Endodermal cell (in vitro differentiated cells): ENCODE data around the gene RBM18. TPM values are rescaled to one million over a fixed set of nuclear protein-coding genes. Genes with fewer than 3 reads are reported as not detected.
A peak's percentile ranks its signal among the peaks of the same experiment; 100 is the strongest.

Experiments used
- DNase-seq: peaks from one replicate; pipeline ENCODE4 v3.0.0-alpha.2; 2017
- H3K27ac ChIP-seq: 2 replicates; pipeline ENCODE4 v1.5.1; 2013; ENCODE audit warnings: mild to moderate bottlenecking, low read depth, low read length, moderate library complexity
- H3K27me3 ChIP-seq: 2 replicates; pipeline ENCODE4 v1.6.1; 2013; ENCODE audit warnings: mild to moderate bottlenecking, low read length, moderate library complexity; ENCODE audit not compliant: insufficient read depth, control insufficient read depth, poor library complexity, severe bottlenecking
- H3K36me3 ChIP-seq: 2 replicates; pipeline ENCODE4 v1.7.0; 2013; ENCODE audit warnings: mild to moderate bottlenecking, low read length, moderate library complexity; ENCODE audit not compliant: control insufficient read depth, insufficient read depth
- H3K4me1 ChIP-seq: one replicate; pipeline ENCODE4 v1.7.0; 2013; ENCODE audit warnings: low read length; ENCODE audit not compliant: control insufficient read depth, insufficient read depth
- H3K4me3 ChIP-seq: 2 replicates; pipeline ENCODE4 v1.5.1; 2013; ENCODE audit warnings: mild to moderate bottlenecking, low read length, moderate library complexity
- H3K9ac ChIP-seq: 2 replicates; pipeline ENCODE4 v1.6.1; 2013; ENCODE audit warnings: mild to moderate bottlenecking, low read length, moderate library complexity; ENCODE audit not compliant: poor library complexity, severe bottlenecking; ENCODE audit errors: extremely low read depth
- H3K9me3 ChIP-seq: 2 replicates; pipeline ENCODE4 v1.6.1; 2013; ENCODE audit warnings: mild to moderate bottlenecking, low read length, moderate library complexity; ENCODE audit not compliant: control insufficient read depth
- H3K27ac Mint-ChIP-seq: 2 replicates; pipeline ENCODE4 v1.8.0; 2020; ENCODE audit warnings: mixed read lengths
- H3K27me3 Mint-ChIP-seq: 2 replicates; pipeline ENCODE4 v1.8.0; 2021; ENCODE audit warnings: mild to moderate bottlenecking, mixed read lengths; ENCODE audit not compliant: insufficient read depth
- H3K36me3 Mint-ChIP-seq: 2 replicates; pipeline ENCODE4 v1.8.0; 2020; ENCODE audit warnings: low read depth, mixed read lengths
- H3K4me1 Mint-ChIP-seq: 2 replicates; pipeline ENCODE4 v1.8.0; 2020; ENCODE audit warnings: mixed read lengths
- H3K4me3 Mint-ChIP-seq: 2 replicates; pipeline ENCODE4 v1.8.0; 2020; ENCODE audit warnings: mild to moderate bottlenecking, moderate library complexity, mixed read lengths
- H3K9me3 Mint-ChIP-seq: 2 replicates; pipeline ENCODE4 v1.8.0; 2020; ENCODE audit warnings: mild to moderate bottlenecking, mixed read lengths
- WGBS, 2 experiments: methylation state at CpG; one replicate each; pipeline versions ENCODE4 v1.1.5 to v1.1.7; 2013; ENCODE audit warnings: missing lambda C conversion rate in 2 of 2, mixed read lengths in 1 of 2; ENCODE audit not compliant: insufficient coverage in 1 of 2, insufficient read length in 1 of 2; 5-methylcytosine and 5-hydroxymethylcytosine counted together
- total RNA-seq, 2 donors: library from RNA; stranded (reverse); fragmentation: NEBNext Ultra II Directional in 1 of 2; extraction: Animal tissue kit (Norgen Biotek cat#: 25700) in 1 of 2; gene quantifications; 2 replicates in 1 of 2; 3 replicates in 1 of 2; pipeline ENCODE4 v1.2.1, GENCODE V29; 2021
- TF ChIP-seq, protein P1 (sequence below): fragments of 200-600 bp; sonication (generic); conservative IDR thresholded peaks from 2 replicates; pipeline ENCODE4 v1.5.0; 2021; ENCODE audit warnings: antibody characterized with exemption, mild to moderate bottlenecking

The RBM18 gene
- total RNA-seq, 2 donors from 2014 or later, result 15.7 to 17.3 TPM

DNA sequence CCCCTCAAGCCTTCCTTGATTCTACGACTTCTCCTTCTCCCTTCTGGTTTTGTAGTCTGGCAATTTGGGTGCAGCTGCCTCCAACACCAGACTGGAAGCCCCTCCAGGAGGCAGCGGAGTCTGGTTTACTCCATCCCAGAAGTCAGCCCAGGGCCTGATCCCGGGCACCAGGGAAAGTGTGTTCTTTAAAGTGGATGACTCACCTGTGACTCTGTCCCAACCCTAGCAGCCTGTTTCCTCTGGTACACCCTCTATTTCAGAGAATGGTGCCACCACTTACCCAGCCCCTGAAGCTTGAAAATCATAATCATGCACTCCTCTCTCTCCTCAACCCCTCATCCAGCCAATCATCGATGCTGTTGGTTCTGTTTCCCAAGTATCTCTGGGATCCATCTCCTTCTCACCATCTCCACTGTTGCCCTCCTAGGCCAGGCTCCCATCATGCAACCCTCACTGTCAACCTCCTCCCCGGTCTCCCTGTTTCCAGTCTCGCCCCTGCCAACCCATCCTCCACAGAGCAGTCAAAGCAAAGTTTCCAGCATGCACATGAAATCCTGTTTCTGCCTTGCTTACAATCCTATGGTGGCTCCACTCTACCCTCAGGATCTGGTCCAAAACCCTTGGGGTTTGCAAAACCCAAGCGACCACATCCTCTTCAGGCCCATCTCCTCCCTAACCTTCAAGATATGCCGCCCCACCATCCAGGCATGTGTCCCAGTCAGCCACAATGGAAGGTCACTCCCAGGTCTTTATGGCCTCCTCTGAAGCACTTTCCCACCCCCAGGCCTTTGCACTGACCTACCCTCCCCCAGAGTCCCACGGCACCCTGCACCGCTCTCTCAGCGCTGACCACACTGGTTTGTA lies 46.3 kb downstream of the RBM18 start:
- no peak overlapping the region for H3K9ac ChIP-seq
- Mint-ChIP-seq H3K27ac (no peak overlapping the region), H3K27me3 (peaks cover 99% of the 10 kb centered on the region), H3K36me3 (no peaks in the 10 kb centered on the region), H3K4me3 (peak overlapping the region; percentile 51), H3K9me3 (no peaks in the 10 kb centered on the region), H3K4me1 (peaks cover 28% of the 10 kb centered on the region)
- H3K9me3 ChIP-seq, result no peaks in the 10 kb centered on the region
- 48 to 53% methylated on average over 7 to 11 of the region's 11 CpGs for WGBS, 2 experiments
- peak; percentile 36 for DNase-seq
- H3K4me1 ChIP-seq, result peaks cover 10% of the 10 kb centered on the region
- H3K4me3 ChIP-seq, result peak overlapping the region; percentile 75
- TF ChIP-seq, protein P1, sequence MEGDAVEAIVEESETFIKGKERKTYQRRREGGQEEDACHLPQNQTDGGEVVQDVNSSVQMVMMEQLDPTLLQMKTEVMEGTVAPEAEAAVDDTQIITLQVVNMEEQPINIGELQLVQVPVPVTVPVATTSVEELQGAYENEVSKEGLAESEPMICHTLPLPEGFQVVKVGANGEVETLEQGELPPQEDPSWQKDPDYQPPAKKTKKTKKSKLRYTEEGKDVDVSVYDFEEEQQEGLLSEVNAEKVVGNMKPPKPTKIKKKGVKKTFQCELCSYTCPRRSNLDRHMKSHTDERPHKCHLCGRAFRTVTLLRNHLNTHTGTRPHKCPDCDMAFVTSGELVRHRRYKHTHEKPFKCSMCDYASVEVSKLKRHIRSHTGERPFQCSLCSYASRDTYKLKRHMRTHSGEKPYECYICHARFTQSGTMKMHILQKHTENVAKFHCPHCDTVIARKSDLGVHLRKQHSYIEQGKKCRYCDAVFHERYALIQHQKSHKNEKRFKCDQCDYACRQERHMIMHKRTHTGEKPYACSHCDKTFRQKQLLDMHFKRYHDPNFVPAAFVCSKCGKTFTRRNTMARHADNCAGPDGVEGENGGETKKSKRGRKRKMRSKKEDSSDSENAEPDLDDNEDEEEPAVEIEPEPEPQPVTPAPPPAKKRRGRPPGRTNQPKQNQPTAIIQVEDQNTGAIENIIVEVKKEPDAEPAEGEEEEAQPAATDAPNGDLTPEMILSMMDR, result no peak
- H3K36me3 ChIP-seq, result no peaks in the 10 kb centered on the region
- H3K27me3 ChIP-seq, result peaks cover 99% of the 10 kb centered on the region
- no peak overlapping the region for H3K27ac ChIP-seq

- H3K27ac Mint-ChIP-seq, result no peak overlapping the region
- Histone ChIP-seq H3K36me3 (no peaks in the 10 kb centered on the region), H3K27me3 (peaks cover 99% of the 10 kb centered on the region), H3K4me1 (peaks cover 10% of the 10 kb centered on the region), H3K27ac (no peak overlapping the region), H3K9ac (no peak overlapping the region), H3K9me3 (no peaks in the 10 kb centered on the region), H3K4me3 (no peak overlapping the region)
- H3K4me1 Mint-ChIP-seq, result peaks cover 25% of the 10 kb centered on the region
- H3K4me3 Mint-ChIP-seq, result no peak overlapping the region
- 86 to 91% methylated on average over 4 of the region's 4 CpGs for WGBS, 2 experiments
- H3K9me3 Mint-ChIP-seq, result no peaks in the 10 kb centered on the region
- peaks cover 99% of the 10 kb centered on the region for H3K27me3 Mint-ChIP-seq
- no peaks in the 10 kb centered on the region for H3K36me3 Mint-ChIP-seq
- peak; percentile 17 for DNase-seq
- TF ChIP-seq, protein P1, result no peak
Observed at GRCh38 chr9:122217640-122218039, 47.0 kb downstream of the RBM18 start.

DNA sequence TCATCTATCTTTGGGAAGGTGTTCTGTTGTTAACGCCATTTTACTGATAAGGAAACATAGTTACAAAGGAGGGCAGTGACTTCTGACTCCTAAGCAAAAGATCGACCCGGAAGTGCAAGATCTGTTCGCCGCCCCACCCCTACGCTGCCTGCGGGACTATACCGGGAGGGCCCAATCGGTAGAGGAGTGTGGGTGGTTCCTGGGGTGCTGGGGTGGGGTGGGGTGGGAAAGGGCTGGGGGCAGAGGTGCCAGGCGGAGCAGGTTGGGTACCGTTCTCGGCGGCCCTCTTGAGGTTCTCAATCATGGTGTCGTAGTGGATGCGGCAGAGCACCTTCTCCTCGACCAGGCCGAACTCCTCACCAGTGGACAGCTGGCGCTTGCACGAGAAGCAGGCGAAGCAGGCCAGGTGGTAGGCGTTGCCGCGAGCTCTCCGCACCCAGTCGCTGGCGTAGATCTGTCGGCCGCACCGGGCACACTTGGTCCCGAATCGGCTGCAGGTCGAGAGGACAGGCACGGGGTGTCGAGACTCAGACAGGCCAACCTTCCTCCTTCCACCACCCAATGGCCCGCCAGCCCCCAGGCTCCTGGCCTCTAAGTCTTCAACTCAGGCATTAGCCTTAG lies 47.7 kb downstream of the RBM18 start:
- H3K4me3 Mint-ChIP-seq, result no peak overlapping the region
- WGBS, 2 experiments, result 84 to 86% methylated on average over 1 to 35 of the region's 35 CpGs
- DNase-seq, result peak; percentile 48

More for the DNA sequence above, 47.7 kb downstream of the RBM18 start:
- Histone ChIP-seq H3K4me3 (no peak overlapping the region), H3K27ac (no peak overlapping the region), H3K36me3 (no peaks in the 10 kb centered on the region), H3K27me3 (peaks cover 99% of the 10 kb centered on the region), H3K4me1 (peaks cover 10% of the 10 kb centered on the region), H3K9me3 (no peaks in the 10 kb centered on the region), H3K9ac (no peak overlapping the region)
- TF ChIP-seq, protein P1, result no peak
- no peak overlapping the region for H3K27ac Mint-ChIP-seq
- H3K27me3 Mint-ChIP-seq, result peaks cover 99% of the 10 kb centered on the region
- H3K36me3 Mint-ChIP-seq, result no peaks in the 10 kb centered on the region
- peaks cover 25% of the 10 kb centered on the region for H3K4me1 Mint-ChIP-seq
- no peaks in the 10 kb centered on the region for H3K9me3 Mint-ChIP-seq
